Aorta (tissue), 5 donors: ENCODE measurements around the gene TGM6. TPM values are rescaled to one million over a fixed set of nuclear protein-coding genes. Genes with fewer than 3 reads are reported as not detected.

ENCODE experiments used
- ATAC-seq: fragments of 200-7000 bp; cut with Tn5 transposase; one replicate; pipeline ENCODE4 v1.9.1; 2022; ENCODE audit warnings: moderate library complexity; ENCODE audit not compliant: low FRiP score
- DNase-seq, 2 donors: peaks; one replicate each; pipeline ENCODE4 v3.0.0-alpha.2; 2020
- H3K27ac ChIP-seq, 2 donors: one replicate each; pipeline ENCODE4 v1.5.1; 2013; ENCODE audit warnings: low read length in 2 of 2, mild to moderate bottlenecking in 2 of 2, moderate library complexity in 2 of 2, control low read depth in 1 of 2, inconsistent platforms in 1 of 2, low read depth in 1 of 2
- H3K27me3 ChIP-seq, 2 donors: one replicate each; pipeline ENCODE4 v1.6.1; 2013; ENCODE audit warnings: control low read depth in 1 of 2, low read length in 1 of 2, mild to moderate bottlenecking in 1 of 2, moderate library complexity in 1 of 2; ENCODE audit not compliant: insufficient read depth in 2 of 2, control insufficient read depth in 1 of 2
- H3K36me3 ChIP-seq, 2 donors: one replicate each; pipeline ENCODE4 v1.6.1; 2013; ENCODE audit warnings: control low read depth in 1 of 2, low read length in 1 of 2, mild to moderate bottlenecking in 1 of 2; ENCODE audit not compliant: insufficient read depth in 2 of 2, control insufficient read depth in 1 of 2
- H3K4me1 ChIP-seq, 2 donors: one replicate each; pipeline ENCODE4 v1.6.1; 2013; ENCODE audit warnings: low read length in 2 of 2, control low read depth in 1 of 2, mild to moderate bottlenecking in 1 of 2, moderate library complexity in 1 of 2; ENCODE audit not compliant: insufficient read depth in 2 of 2, control insufficient read depth in 1 of 2
- H3K4me3 ChIP-seq, 2 donors: one replicate each; pipeline ENCODE4 v1.5.1; 2013; ENCODE audit warnings: low read length in 2 of 2, control low read depth in 1 of 2, mild to moderate bottlenecking in 1 of 2
- H3K9me3 ChIP-seq: one replicate; pipeline ENCODE4 v1.6.1; 2013; ENCODE audit warnings: mild to moderate bottlenecking, low read length; ENCODE audit not compliant: control insufficient read depth
- WGBS, 2 donors: extraction: QIAGEN DNeasy Blood & Tissue Kit; methylation state at CpG; one replicate each; pipeline ENCODE4 v1.1.7; 2013; 5-methylcytosine and 5-hydroxymethylcytosine counted together
- intact Hi-C, 2 donors: fragments of 100-400 bp; cut with DNase I; formaldehyde crosslinking; loops; one replicate each; pipeline versions ENCODE4 v1.14.2 to v1.15.0; 2022
- polyA plus RNA-seq, 2 donors: library from polyadenylated mRNA; stranded (reverse); fragments of 200-250 nt; gene quantifications; one replicate each; pipeline ENCODE4 v1.2.3, GENCODE V29; 2013
- total RNA-seq, 2 donors: library from RNA; stranded (reverse); fragmentation: NEBNext Ultra II Directional; extraction: Animal tissue kit (Norgen Biotek cat#: 25700); gene quantifications; one replicate each; pipeline ENCODE4 v1.2.1, GENCODE V29; 2021
- donor health status: healthy with polysubstance abuse.
- donor health status: Bipolar disorder and iron deficiency.
- donor health status: DM: no; HTN: no; CAD: no.
- donor health status: DM: no; HTN: no; CAD: no.
- donor health status: DM: yes; HTN: yes; CAD: no.

TGM6 gene
- total and polyA plus RNA-seq, 4 donors: not detected

GRCh38 chr20:2473516-2473915, 92.8 kb downstream of the TGM6 start:
- H3K9me3 ChIP-seq: no peaks in the 10 kb centered on the region
- WGBS, 2 donors: 45 to 53% methylated on average over 4 of the region's 4 CpGs
- no peak for DNase-seq
- no peaks in the 10 kb centered on the region for H3K27me3 ChIP-seq
- intact Hi-C loops: loop anchor here (5.0 to 10.0 kb wide), 3 partner anchors 34 to 1359 kb away; partner anchors contain the start of genes ZNF343 (in 2 of the 2), NOP56 (in 1 of the 2) and PSMF1 (in 1 of the 2)
- H3K4me3 ChIP-seq: no peak overlapping the region
- no peak overlapping the region for H3K27ac ChIP-seq
- no peaks in the 10 kb centered on the region for H3K4me1 ChIP-seq
- no peak for ATAC-seq
- peaks cover 0 to 2% of the 10 kb centered on the region in 2 donors for H3K36me3 ChIP-seq

- Histone ChIP-seq H3K27ac (no peak overlapping the region), H3K4me1 (no peaks in the 10 kb centered on the region), H3K27me3 (no peaks in the 10 kb centered on the region), H3K36me3 (peaks cover 2 to 5% of the 10 kb centered on the region in 2 donors), H3K4me3 (no peak overlapping the region), H3K9me3 (no peaks in the 10 kb centered on the region)
- ATAC-seq: no peak
- peak in 1 of 2 donors; percentile 64 for DNase-seq
- intact Hi-C loops: loop anchor here (10.0 kb wide), 2 partner anchors 179 to 1361 kb away; partner anchors contain the start of genes NOP56 (in 1 of the 2) and PSMF1 (in 1 of the 2)
- 90 to 94% methylated on average over 9 of the region's 9 CpGs for WGBS, 2 donors
These were observed 95.4 kb downstream of the TGM6 start for GRCh38 chr20:2475850-2476741.

DNA sequence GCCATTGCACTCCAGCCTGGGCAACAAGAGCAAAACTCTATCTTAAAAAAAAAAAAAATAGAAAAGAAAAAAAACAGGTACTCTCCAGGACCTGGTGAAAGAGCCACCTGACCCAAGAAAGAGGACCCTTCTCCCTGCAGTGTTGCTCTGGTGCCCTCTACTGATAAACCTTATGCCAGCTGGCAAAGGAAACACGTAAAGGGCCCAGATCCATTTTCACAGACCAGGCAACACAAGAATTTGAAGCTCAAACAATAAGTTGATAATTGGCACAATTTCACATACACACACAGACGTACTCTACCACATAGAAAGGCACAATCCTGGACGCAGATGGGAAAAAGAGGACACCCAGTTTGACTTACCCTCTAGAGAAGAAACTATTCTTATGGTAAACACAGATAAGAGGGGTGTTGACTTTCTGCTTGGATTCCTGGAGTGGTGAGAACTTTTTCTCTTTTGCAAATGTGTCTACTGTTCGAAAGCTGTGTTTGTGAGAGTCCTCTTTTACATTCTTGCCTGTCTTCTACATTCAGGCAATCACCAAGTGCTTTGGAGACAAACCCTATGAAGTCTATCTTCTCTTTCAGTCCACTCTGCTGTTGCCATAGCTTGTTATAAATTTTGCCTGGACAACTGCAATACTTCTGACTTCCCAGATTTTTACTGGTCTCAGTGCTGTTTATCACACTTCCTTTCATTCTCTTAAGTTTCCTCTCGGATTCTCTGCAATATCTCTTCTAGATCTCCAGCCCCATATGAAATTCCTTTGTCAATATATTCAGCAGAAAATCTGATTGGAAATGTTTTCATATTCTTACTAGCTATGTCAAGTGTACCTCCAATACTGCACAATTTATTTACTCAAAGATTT, 96.3 kb downstream of the TGM6 start:
- DNase-seq: no peak
- no peak overlapping the region for H3K4me3 ChIP-seq
- intact Hi-C loops: loop anchor here (10.0 kb wide), 2 partner anchors 178 to 1362 kb away; partner anchors contain the start of genes NOP56 (in 1 of the 2) and PSMF1 (in 1 of the 2)
- H3K4me1 ChIP-seq: no peaks in the 10 kb centered on the region
- ATAC-seq: no peak
- peaks cover 2 to 9% of the 10 kb centered on the region in 2 donors for H3K36me3 ChIP-seq
- no peak overlapping the region for H3K27ac ChIP-seq
- 86 to 92% methylated on average over 5 of the region's 5 CpGs for whole genome bisulfite sequencing, 2 donors
- no peaks in the 10 kb centered on the region for H3K27me3 ChIP-seq
- H3K9me3 ChIP-seq: no peaks in the 10 kb centered on the region

- Histone ChIP-seq H3K36me3 (peaks cover 9 to 18% of the 10 kb centered on the region in 2 donors), H3K4me3 (no peak overlapping the region), H3K4me1 (no peaks in the 10 kb centered on the region), H3K27ac (no peak overlapping the region), H3K9me3 (no peaks in the 10 kb centered on the region), H3K27me3 (no peaks in the 10 kb centered on the region)
- ATAC-seq: no peak
- 96 to 100% methylated on average over 2 of the region's 2 CpGs for WGBS, 2 donors
- no peak for DNase-seq
- intact Hi-C loops: no loop called here
These were observed 99.7 kb downstream of the TGM6 start for GRCh38 chr20:2480381-2480780.

Other genes starting within 250 kb of the TGM6 start
- not detected for gene TGM3, start 84.9 kb upstream of the TGM6 start, total RNA-seq
- gene TGM3, start 84.9 kb upstream of the TGM6 start, polyA plus RNA-seq: under 1 TPM; 0.72 to 0.75 TPM
- 10 to 100 TPM; 84.2 to 89.8 TPM for gene SNRPB, start 89.9 kb downstream of the TGM6 start, total RNA-seq
- 100 to 1,000 TPM; 106 to 116 TPM for gene SNRPB, start 89.9 kb downstream of the TGM6 start, polyA plus RNA-seq
- gene ZNF343, start 128.0 kb downstream of the TGM6 start, total RNA-seq: 10 to 100 TPM; 13.9 to 15.0 TPM
- 1 to 10 TPM; 5.3 to 9.7 TPM for gene ZNF343, start 128.0 kb downstream of the TGM6 start, polyA plus RNA-seq
- gene TMC2, start 155.7 kb downstream of the TGM6 start, total RNA-seq: under 1 TPM in 1 of 2 donors, not detected in 1; 0.15 TPM
- gene TMC2, start 155.7 kb downstream of the TGM6 start, polyA plus RNA-seq: under 1 TPM in 1 of 2 donors, not detected in 1; 0.10 TPM